HT1080 (cell line): ENCODE results near the gene STK38. TPM values are rescaled to one million over a fixed set of nuclear protein-coding genes. Genes with fewer than 3 reads are reported as not detected.
A peak's percentile ranks its signal among the peaks of the same experiment; 100 is the strongest.

Experiments
- DNase-seq: peaks from one replicate; pipeline ENCODE4 v3.0.0-alpha.2; 2015; ENCODE audit warnings: low read depth
- total RNA-seq: library from RNA; depleted of rRNA; stranded (reverse); fragments of >200 nt; shearing (Covaris generic); gene quantifications from 2 replicates; pipeline ENCODE4 v1.2.3, GENCODE V29; 2014

The STK38 gene
- total RNA-seq, 1 experiment from 2014 or later, result 9.1 TPM

- no peak for DNase-seq
Observed at GRCh38 chr6:36566418-36566905, 19.2 kb upstream of the STK38 start.

DNA sequence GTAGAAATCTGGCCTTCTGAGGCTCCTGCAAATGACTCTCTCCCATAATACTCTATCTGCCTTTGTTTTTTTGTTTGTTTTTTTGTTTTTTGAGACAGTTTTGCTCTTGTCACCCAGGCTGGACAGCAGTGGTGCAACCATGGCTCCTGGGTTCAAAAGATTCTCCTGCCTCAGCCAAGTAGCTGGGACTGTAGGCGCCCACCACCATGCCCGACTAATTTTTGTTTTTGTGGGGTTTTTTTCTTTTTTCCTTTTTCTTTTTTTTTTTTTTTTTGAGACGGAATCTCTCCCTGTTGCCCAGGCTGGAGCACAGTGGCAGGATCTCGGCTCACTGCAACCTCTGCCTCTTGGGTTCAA lies 16.6 kb upstream of the STK38 start:
- no peak for DNase-seq

DNA sequence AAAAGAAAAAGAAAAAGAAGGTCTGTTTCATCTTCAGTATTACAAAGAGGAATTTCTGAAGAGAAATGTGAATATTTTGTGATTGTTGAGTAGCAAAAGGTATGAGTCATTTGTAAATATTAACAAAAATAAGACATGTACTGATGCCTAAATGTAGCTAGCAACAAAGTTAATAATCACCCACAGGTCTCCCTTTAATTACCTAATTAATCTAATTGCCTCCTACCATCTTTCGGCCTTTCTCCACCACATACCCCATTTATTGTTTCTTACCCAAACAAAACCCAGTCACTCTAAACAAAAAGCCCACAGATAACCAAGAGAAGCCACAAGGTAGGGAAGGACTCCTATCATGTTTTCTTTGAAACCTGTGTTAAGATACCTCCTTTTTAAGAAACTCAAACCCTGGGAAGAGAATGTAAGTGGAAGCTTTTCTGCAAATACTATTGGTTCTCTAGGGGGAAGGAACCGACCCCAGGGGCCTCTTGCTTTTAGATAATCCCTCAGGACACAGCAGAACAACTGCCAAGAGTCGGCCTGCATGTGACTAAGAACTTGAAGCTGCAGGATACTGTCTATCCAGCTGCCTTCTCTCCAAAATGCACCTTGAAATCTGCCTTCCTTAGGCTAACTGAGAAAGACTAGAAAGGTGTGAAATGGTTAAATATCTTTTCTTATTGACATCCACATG lies 16.1 kb upstream of the STK38 start:
- no peak for DNase-seq

DNA sequence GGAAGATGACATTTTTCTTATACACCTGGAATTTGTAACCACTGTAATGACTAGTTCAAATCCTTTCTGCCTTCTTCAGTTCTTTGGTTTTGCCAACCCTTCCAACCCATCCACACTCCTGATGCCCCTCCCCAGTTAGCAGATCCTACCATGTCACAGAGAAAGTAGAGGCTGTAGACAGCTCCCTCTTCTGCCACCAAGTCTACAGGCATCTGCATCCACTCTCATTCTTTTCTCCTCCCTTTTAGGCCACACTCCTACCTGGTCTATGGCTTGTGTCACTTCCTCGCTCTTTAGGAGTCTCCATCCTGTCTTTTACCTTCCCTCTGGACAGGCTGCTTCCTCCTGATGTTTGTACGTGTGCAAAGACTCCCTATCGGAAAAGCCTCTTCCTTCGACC lies 13.5 kb upstream of the STK38 start:
- DNase-seq, result no peak

DNA sequence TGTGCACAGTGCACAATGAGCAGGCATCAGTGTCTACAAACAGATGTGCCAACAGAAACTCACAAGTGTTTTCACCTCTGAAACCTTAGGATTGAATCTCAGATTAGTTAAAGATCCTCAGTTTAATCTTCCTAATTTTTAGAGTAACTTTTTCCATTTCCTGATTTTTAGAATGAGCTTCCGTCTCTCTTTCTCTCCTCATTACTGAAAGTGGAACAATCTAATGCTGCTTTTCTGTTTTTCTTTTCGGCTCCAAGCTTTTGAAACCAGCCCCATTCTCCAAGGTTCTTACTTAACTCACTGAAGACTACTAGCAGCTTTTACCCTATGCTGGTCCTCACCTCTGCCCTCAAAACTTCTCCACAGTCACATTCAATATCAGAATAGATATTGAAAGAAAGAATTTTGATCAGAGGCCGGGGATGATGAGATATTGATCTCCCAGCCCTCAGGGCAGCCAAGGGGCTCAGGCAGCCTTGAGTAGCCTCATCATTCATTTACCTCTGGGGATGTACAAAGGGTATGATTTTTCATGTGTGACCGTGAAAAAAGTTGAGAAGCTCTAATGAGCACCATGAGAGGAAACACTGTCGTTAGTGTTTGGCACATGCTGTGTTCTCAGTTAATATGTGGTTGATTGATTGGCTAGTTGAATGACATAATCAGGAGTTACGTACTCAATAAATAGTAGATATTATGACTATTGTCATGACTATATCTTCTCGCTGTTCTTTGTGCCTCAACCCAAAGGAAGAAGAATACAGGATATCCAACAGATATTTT lies 11.9 kb upstream of the STK38 start:
- DNase-seq, result no peak

DNA sequence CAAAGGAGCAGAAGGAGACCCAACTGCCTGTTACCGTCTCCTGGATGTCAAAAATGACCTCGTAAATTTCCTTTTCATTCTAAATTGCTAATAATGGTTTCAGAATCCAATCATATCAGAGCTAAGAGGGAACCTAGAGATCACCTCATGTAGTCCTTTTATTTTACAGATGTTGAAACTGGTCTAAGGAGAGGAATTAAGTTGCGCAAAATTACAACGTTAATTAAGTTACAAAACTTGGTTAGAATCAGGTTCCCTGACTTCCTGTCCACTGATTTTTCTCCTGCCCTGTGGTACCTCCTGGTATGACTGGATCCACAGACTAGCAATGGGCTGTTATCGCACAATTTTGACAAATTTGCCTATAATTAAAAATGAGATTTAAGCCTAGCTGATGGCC lies 9.0 kb upstream of the STK38 start:
- no peak for DNase-seq

- no peak for DNase-seq
Observed at GRCh38 chr6:36555750-36556252, 8.5 kb upstream of the STK38 start.

DNA sequence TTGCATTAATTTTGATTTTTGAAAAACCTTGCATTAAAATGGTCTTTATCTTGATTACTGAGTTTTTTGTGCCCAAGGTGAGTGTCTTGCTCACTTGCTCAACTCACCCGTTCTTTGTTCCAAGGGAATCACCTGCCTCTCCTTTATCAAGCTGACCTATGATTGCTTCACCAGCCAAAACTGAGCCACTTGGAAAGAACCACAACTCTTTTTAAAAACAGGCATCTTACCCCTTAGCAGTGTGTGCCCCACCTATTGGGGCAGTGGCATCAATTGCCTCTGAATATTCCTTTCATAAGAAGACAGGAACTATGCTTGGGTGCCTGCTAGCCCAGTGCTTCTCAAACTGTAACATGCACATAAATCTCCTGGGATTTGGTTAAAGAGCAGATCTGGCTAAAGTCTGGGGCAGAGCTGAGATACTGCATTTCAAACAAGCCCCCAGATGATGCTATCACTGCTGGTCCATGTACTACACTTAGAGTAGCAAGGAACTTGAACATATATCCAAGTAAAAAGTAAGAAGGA lies 3.3 kb upstream of the STK38 start:
- DNase-seq, result no peak

DNA sequence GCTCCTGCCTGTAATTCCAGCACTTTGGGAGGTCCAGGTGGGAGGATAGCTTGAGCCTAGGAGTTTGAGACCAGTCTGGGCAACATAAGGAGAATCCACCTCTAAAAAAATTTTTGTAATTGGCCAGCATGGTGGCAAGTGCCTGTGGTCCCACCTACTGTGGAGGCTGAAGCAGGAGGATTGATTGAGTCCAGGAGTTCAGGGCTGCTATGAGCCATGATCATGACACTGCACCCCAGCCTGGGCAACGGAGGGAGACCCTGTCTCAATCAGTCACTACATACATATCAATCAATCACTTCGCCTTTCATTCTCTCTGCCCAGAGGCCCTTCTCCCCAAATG lies 1.1 kb upstream of the STK38 start:
- DNase-seq, result no peak

- no peak for DNase-seq
Observed at GRCh38 chr6:36547646-36548400, 544 bp upstream of the STK38 start.

GRCh38 chr6:36546308-36546919 lies 865 bp downstream of the STK38 start:
- DNase-seq, result peak; percentile 6

GRCh38 chr6:36545767-36546307 lies 1.4 kb downstream of the STK38 start:
- DNase-seq, result no peak

GRCh38 chr6:36544228-36544627 lies 3.1 kb downstream of the STK38 start:
- DNase-seq, result no peak

- no peak for DNase-seq
Observed at GRCh38 chr6:36542041-36542440, 5.2 kb downstream of the STK38 start.

DNA sequence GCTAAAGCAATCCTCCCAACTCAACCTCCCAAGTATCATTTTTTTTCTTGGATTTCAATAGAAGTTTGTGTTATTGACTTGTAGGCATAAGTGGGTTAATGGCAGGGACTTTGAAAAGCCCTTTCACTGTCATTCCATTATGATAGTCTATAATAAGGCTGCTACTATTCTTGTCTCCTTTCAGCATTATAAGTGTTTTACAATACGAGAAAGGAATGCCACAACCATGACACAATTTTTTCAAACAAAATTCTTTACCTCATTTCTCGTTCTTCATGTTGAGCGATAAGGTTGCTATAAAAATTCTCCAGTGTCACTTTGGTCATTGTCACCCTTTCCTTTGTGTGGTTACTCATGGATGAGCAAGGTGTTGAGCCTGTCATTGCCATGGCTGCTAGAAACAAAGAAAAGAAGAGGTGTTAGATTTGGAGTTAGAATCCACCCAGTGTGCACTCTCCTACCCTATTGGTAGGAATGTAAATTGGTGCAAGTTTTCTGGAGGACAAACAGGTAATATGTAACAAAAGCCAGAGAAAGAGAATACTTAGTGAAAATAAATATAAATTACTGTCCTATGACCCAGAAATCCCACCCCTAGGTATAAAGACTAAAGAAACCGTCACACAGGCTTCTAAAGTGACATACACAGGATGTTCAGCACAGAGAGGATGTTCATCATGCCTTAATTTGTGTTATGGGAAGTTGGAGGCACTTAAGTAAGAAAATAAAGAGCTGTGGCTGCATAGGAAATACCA lies 7.3 kb downstream of the STK38 start:
- DNase-seq, result no peak

GRCh38 chr6:36536873-36537547 lies 10.3 kb downstream of the STK38 start:
- DNase-seq, result no peak

DNA sequence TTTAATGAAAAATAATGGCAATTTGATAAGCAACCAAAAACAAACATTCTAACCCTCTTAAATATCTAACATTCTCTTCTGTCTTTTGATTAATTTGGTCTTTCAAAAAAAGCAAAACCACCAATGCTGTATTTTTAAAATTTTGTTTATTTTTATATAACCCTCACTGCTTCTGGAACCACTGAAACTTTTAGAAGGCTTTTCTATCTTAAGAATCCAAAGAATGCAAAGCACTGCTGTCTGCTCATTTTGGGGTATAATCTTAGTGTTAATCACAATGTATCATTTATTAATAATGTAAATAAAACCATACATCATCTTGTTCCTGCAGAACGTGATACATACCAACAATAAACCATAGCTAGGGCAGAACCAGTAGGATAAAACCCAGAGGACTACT lies 14.0 kb downstream of the STK38 start:
- no peak for DNase-seq

GRCh38 chr6:36526066-36526465 lies 21.2 kb downstream of the STK38 start:
- no peak for DNase-seq

DNA sequence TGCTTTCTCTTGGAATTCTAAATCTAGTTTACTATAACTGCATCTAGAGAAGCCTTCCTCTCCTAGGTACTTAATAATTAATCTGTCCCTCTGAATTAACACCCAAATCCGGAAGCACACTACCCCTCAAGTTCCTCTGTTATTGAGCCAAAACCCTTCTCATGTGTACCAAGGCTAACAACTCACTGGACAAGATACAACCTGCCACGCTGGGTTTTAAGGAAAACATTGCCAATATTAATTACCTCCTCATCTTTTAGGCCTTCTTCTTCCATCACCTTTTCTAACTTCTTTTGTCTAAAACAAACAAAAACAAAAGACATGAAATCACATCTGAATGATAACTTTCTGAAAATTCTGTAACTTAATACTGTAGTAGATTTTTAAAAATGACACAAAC lies 21.9 kb downstream of the STK38 start:
- no peak for DNase-seq

- no peak for DNase-seq
Observed at GRCh38 chr6:36524871-36525270, 22.4 kb downstream of the STK38 start.
